Fibroblast of upper back skin (primary cell): ENCODE results near the gene CTSC.
A peak's percentile ranks its signal among the peaks of the same experiment; 100 is the strongest.
"Not testable (repeated sequence)": the region's sequence is repeated elsewhere in the genome, so short reads cannot be mapped to it uniquely, and the experiment has no call there.

Experiments used
- DNase-seq: peaks from one replicate; pipeline ENCODE4 v3.0.0-alpha.2; 2013

CTSC gene

DNA sequence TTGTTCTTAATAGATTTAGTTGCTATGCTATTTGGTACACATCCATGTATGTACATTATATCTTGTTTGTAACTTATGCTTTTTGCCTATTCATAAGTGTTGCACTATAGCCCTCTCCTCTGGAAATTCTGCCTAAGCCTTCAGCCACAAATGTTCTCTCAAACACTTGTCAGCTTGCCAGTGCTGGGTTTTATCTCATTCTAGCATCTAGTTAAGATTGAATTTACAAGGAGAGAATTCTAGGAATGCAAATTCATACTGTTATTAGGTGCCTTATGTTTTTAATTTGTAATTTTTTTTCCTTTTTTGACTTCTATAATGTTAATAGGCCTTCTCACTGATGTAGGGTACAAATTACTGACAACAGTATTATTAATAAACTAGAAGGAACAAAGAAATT lies 14.6 kb upstream of the CTSC start:
- peak; percentile 90 for DNase-seq

- no peak for DNase-seq
Observed at GRCh38 chr11:88348870-88349269, 11.3 kb upstream of the CTSC start.

DNA sequence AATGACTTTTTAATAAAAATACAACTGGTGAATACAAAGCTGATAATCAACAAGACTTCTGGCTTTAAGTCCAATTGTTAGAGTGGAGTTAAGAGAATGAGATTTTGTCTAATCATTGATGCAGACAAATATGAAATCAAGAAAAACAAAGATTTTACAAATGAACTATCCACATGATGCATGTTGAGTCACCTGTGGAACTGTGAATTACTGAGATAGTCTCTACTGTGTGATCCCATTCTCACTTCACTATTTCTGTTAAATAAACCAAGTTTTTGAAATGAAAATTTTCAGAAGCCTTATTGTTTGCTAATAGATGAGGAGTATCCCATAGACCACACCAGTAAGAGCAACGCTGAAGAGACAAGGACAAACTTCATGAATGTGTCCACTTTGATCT lies 8.4 kb upstream of the CTSC start:
- DNase-seq = no peak

DNA sequence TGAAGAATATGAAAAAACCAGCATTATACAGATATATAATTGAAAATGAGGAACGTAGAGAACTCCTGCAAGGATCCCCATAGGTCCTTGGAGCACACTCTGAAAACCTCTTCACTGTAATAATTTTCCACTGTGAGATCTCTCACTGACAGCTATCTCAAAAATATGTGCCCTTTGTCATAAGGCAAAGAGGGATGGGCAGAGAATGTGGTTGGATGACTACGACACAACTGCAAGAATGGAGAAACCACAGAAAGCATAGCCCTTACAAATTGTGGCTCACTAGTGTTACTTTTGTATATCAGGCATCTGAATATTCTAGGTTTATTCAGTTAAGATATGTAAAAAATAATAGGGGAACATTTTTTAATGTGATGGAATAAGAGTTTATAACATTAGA lies 7.9 kb upstream of the CTSC start:
- peak; percentile 79 for DNase-seq

DNA sequence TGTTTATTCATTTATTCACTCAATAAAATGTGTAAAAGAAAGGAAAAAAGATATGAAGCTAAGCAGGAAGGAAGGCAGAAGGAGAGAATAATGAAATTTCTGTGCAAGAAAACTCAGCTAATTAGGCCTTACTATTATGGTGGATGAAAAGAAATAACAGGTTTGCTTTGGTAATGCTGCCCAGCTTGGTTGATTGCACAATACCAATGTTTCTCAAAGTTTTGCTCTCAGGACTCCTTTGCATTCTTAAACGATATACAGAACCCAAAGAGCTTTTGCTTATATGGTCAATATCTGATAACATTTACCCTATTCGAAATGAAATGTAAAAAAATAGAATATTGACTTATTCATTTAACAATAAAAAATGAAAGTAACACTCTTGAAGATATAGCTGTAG lies 7.3 kb upstream of the CTSC start:
- DNase-seq = no peak

- DNase-seq = no peak
Observed at GRCh38 chr11:88341522-88342251, 4.2 kb upstream of the CTSC start.

GRCh38 chr11:88340366-88340935 lies 2.9 kb upstream of the CTSC start:
- peak; percentile 78 for DNase-seq

- DNase-seq = peak; percentile 74
Observed at GRCh38 chr11:88337987-88338668, 592 bp upstream of the CTSC start.

DNA sequence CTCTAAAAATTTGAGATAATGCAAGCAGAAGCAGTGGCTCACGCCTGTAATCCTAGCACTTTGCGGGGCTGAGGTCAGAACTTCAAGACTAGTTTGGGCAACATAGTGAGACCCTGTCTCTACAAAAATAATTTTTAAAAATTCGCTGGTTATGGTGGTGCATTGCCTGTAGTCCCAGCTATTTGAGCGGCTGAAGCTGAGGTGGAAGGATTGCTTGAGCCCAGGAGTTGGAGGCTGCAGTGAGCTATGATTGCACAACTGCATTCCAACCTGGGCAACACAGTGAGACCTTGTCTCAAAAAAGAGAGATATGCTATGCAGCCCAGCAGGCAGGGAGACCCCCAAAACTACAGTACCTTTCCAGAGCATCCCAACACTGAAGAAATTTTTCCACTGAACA lies 2.3 kb downstream of the CTSC start:
- no peak for DNase-seq

GRCh38 chr11:88333862-88334261 lies 3.7 kb downstream of the CTSC start:
- no peak for DNase-seq

DNA sequence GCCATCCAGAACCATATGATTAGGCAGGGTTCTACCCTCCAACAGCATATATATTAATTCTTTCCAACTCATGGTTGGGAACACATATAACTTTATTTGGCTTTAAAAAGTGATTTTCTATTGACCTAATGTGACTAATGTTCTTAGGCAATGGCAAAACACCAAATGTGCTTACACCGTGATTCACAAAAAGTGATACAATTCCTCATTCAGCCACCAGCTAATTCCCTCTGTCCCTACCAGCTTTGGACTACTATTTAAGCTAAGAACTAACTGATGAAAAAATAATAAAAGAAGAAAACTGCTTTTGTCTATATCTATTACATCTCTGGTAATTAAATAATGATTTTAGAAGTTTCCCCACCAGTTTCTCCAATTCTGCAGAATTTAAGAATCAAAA lies 4.7 kb downstream of the CTSC start:
- no peak for DNase-seq

GRCh38 chr11:88330826-88331428 lies 6.6 kb downstream of the CTSC start:
- no peak for DNase-seq

DNA sequence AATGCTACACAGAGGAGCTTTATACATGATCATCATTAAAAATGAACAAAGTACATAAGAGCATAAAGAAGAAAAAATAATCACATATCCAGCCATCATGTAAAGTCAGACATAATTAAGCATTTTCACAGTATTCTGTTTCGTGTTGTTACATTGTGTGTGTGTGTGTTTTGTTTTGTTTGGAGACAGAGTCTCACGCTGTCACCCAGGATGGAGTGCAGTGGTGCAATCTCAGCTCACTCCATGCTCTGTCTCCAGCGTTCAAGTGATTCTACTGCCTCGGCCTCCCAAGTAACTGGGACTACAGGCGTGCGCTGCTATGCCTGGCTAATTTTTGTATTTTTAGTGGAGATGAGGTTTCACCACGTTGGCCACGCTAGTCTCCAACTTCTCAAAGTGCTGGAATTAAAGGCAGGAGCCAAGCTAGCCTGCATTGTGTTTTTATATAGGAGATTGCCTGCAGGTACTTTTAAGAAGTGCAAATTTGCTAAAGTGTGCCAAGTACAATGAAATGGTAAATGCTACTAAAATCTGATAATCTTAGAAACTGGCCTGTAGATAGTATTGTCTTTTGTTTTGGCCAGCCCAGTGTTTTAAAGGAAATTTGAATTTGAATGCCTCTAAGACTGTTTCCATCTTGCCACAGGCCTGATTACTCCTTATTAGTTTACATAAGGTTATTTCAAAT lies 7.8 kb downstream of the CTSC start:
- DNase-seq = no peak

DNA sequence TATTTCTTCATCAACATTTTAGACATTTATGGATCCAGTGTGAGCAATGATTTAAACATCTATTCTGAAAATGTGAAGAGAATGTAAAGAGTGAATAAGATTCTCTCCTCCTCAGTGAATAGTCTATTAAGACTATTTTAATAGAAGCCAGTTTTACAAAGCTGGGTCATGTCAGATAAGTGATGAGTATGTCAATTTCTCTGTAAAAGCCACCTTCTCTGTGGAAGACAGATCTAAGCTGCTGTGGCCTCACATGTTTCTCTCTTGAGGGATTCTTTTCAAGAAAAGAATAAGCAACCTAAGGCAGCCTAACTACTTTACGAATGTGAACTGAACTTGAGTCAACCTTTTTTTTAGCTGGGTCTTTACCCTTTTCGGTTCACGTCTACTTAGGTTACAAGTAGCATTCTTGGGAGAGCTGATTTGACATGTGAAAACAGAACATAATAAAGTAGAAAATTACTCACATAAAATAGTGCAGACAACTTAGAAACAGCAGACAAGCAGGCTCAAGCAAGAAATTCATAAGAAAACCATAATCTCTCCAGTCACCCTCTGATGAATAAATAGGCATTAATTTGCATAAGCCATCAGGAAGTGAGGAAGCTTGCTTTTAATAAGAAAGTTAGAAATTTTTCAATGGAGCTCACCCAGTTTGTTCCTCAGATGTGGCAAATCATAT lies 9.9 kb downstream of the CTSC start:
- DNase-seq = no peak

- DNase-seq = no peak
Observed at GRCh38 chr11:88327061-88327460, 10.5 kb downstream of the CTSC start.

DNA sequence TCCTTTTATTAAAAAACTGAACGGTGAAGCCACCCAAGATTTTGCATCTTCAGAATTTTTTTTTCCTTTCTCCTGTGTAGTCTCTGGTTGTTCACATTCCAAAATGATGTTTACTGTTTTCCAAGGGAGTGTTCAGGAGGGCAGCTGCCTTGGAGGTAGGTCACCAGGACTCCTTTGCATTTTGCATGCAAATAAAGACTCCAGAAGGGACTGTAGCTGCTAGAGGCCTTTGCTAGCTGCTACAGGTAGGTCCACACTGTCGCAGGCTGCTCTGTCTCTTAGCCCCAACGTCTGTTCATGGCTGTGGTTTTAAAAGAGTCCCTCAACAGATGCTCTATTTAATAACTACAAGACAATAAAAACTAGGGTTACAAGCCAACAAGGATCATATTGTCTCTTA lies 11.4 kb downstream of the CTSC start:
- no peak for DNase-seq

GRCh38 chr11:88324562-88325345 lies 12.8 kb downstream of the CTSC start:
- DNase-seq = no peak

DNA sequence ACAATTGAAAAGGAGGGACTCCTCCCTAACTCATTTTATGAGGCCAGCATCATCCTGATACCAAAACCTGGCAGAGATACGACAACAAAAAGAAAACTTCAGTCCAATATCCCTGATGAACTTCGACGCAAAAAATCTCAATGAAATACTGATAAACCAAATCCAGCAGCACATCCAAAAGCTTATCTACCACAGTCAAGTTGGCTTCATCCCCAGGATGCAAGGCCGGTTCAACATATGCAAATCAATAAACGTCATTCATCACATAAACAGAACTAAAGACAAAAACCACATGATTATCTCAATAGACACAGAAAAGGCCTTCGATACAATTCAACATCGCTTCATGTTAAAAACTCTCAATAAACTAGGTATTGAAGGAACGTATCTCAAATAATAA lies 14.7 kb downstream of the CTSC start:
- DNase-seq = not testable (repeated sequence)

DNA sequence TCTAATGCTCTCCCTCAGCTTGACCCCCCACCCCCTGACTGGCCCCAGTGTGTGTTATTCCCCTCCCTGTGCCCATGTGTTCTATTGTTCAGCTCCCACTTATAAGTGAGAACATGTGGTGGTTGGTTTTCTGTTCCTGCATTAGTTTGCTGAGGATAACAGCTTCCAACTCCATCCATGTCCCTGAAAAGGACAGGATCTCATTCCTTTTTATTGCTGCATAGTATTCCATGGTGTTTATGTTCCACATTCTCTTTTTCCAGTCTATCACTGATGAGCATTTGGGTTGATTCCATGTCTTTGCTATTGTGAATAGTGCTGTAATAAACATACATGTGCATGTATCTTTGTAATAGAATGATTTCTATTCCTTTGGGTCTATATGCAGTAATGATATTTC lies 16.1 kb downstream of the CTSC start:
- DNase-seq = not testable (repeated sequence)

- DNase-seq = peak; percentile 89
Observed at GRCh38 chr11:88320149-88320559, 17.4 kb downstream of the CTSC start.

DNA sequence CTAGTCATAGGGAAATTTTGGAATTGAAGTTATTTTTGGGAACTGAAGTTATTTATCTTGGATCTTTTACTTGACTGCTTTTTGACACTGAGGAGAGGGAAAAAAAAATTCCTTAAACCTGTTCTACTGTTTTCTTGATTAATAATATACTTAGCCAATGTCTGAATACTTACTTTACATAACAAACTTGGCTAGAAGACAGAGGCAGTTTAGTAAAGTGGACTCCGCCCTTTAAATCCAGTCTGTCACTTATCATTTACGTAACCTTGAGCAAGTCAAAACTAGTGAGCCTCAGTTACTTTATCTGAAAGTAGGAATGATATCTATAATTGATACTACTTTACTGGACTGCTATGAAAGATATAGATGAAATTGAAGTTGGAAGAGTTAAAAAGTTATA lies 19.5 kb downstream of the CTSC start:
- no peak for DNase-seq

- no peak for DNase-seq
Observed at GRCh38 chr11:88317536-88317935, 20.0 kb downstream of the CTSC start.
